Measurements from ENCODE around the gene EGFL6. TPM values are rescaled to one million over a fixed set of nuclear protein-coding genes. Genes with fewer than 3 reads are reported as not detected.

EGFL6 gene
- total RNA-seq, 2 experiments from 2014 or later: 2.1 to 2.7 TPM

DNA sequence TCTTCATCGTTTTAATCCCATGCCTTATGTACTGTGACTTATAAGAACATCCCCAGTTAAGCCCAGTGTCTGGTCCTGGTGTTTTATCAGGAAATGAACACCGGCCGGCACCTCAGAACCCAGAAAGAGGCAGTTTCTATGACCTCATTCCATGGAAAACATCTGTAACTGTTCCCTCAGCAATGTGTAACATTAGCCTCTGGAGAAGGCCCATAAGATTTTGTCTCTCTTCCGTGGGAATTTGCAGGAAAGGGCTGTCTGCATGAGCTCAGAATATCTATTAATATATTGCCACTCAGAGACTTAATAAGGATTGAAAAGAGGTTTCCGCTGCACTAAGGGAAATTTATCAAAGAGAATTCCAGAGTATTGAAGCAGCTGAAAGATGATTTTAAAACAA is 80.4 kb downstream of the EGFL6 start:
- intact Hi-C loops (cut with micrococcal nuclease): loop anchor here (5.0 to 10.0 kb wide), 3 partner anchors 85 to 382 kb away; partner anchors contain the start of genes OFD1 and TRAPPC2
- H3K4me1 Mint-ChIP-seq (ENCODE audit: low read depth): peaks cover 34% of the 10 kb centered on the region
- no peak overlapping the region for H3K27ac Mint-ChIP-seq
- no peak overlapping the region for H3K4me3 Mint-ChIP-seq
- ATAC-seq: no peak
- TF ChIP-seq, protein P1, sequence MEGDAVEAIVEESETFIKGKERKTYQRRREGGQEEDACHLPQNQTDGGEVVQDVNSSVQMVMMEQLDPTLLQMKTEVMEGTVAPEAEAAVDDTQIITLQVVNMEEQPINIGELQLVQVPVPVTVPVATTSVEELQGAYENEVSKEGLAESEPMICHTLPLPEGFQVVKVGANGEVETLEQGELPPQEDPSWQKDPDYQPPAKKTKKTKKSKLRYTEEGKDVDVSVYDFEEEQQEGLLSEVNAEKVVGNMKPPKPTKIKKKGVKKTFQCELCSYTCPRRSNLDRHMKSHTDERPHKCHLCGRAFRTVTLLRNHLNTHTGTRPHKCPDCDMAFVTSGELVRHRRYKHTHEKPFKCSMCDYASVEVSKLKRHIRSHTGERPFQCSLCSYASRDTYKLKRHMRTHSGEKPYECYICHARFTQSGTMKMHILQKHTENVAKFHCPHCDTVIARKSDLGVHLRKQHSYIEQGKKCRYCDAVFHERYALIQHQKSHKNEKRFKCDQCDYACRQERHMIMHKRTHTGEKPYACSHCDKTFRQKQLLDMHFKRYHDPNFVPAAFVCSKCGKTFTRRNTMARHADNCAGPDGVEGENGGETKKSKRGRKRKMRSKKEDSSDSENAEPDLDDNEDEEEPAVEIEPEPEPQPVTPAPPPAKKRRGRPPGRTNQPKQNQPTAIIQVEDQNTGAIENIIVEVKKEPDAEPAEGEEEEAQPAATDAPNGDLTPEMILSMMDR (IDR thresholded peaks at IDR 0.05): no peak
- DNase-seq: no peak
- CTCF ChIA-PET: interaction anchor here (3.0 kb wide), 1 partner anchor 143 kb away, joined by 15 read pairs; no protein-coding TSS in a partner anchor
- H3K36me3 Mint-ChIP-seq (ENCODE audit: low read depth): no peaks in the 10 kb centered on the region
- H3K27me3 Mint-ChIP-seq: no peaks in the 10 kb centered on the region
- POLR2A ChIA-PET: no interaction called here
- no peaks in the 10 kb centered on the region for H3K9me3 Mint-ChIP-seq

DNA sequence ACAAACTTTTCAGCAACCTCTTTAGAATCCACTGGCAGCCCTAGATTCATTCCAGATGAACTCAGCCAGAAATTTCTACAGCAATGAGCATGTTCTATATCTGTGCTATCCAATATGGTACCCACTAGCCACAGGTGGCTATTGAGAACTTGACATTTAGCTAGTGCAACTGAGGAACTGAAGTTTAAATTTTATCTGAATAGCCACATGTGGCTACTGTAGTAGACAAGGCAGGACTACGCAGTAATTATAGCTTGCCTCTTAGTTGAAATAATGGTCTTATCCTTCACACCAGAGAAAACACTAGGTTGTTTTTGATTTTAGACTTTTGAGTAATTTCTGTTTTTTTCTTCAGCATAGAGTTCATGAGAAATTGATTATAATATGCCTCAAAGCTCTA is 80.9 kb downstream of the EGFL6 start:
- H3K4me3 Mint-ChIP-seq: no peak overlapping the region
- H3K36me3 Mint-ChIP-seq (ENCODE audit: low read depth): no peaks in the 10 kb centered on the region
- POLR2A ChIA-PET: no interaction called here
- CTCF ChIA-PET: interaction anchor here (3.0 kb wide), 1 partner anchor 143 kb away, joined by 15 read pairs; no protein-coding TSS in a partner anchor
- intact Hi-C loops (cut with micrococcal nuclease): loop anchor here (5.0 to 10.0 kb wide), 2 partner anchors 84 to 382 kb away; partner anchors contain the start of genes OFD1 and TRAPPC2
- H3K27ac Mint-ChIP-seq: no peak overlapping the region
- TF ChIP-seq, protein P1 (IDR thresholded peaks at IDR 0.05): no peak
- DNase-seq (no peak), ATAC-seq (no peak)
- H3K4me1 Mint-ChIP-seq (ENCODE audit: low read depth): peaks cover 38% of the 10 kb centered on the region
- no peaks in the 10 kb centered on the region for H3K9me3 Mint-ChIP-seq
- no peaks in the 10 kb centered on the region for H3K27me3 Mint-ChIP-seq

- no peaks in the 10 kb centered on the region for H3K9me3 Mint-ChIP-seq
- no peak overlapping the region for H3K27ac Mint-ChIP-seq
- intact Hi-C loops (cut with micrococcal nuclease): loop anchor here (5.0 to 10.0 kb wide), 2 partner anchors 84 to 381 kb away; partner anchors contain the start of genes OFD1 and TRAPPC2
- POLR2A ChIA-PET: no interaction called here
- CTCF ChIA-PET: interaction anchor here (3.0 kb wide), 1 partner anchor 144 kb away, joined by 15 read pairs; no protein-coding TSS in a partner anchor
- DNase-seq (no peak), ATAC-seq (no peak)
- peaks cover 36% of the 10 kb centered on the region for H3K4me1 Mint-ChIP-seq (ENCODE audit: low read depth)
- no peak overlapping the region for H3K4me3 Mint-ChIP-seq
- H3K36me3 Mint-ChIP-seq (ENCODE audit: low read depth): no peaks in the 10 kb centered on the region
- no peaks in the 10 kb centered on the region for H3K27me3 Mint-ChIP-seq
- TF ChIP-seq, protein P1 (IDR thresholded peaks at IDR 0.05): no peak
These were observed 81.7 kb downstream of the EGFL6 start for GRCh38 chrX:13651150-13651549.

DNA sequence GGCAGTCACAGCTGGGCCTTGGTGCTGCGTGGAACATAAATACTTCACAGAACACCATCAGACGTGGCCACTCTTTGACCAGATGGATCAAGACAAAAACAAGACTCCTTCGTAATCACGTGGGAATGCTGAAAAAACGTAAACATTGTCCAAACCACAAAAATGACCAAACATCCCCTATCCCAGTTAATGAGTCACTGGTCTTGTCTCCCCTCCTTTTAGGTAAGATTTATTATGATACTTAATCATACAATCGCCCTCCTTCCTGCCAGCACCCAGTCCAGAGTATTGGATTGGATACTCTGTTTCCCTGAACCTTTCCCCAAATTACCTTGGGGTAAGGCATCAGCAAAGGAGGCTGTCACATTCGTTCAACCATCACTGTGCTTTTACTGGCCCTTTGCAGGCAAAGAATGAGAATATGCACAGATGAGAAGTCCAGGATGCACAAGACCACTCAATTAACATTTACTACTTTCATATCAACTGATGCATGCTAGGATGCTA is 82.9 kb downstream of the EGFL6 start:
- ATAC-seq: no peak
- no peaks in the 10 kb centered on the region for H3K27me3 Mint-ChIP-seq
- TF ChIP-seq, protein P1 (IDR thresholded peaks at IDR 0.05): no peak
- H3K27ac Mint-ChIP-seq: peak overlapping the region; percentile 85
- DNase-seq: no peak
- H3K9me3 Mint-ChIP-seq: no peaks in the 10 kb centered on the region
- H3K4me1 Mint-ChIP-seq (ENCODE audit: low read depth): peaks cover 31% of the 10 kb centered on the region
- intact Hi-C loops (cut with micrococcal nuclease): loop anchor here (5.0 to 10.0 kb wide), 2 partner anchors 82 to 380 kb away; partner anchors contain the start of genes OFD1 and TRAPPC2
- peak overlapping the region; percentile 80 for H3K4me3 Mint-ChIP-seq
- no peaks in the 10 kb centered on the region for H3K36me3 Mint-ChIP-seq (ENCODE audit: low read depth)
- ChIA-PET CTCF (interaction anchor here (1.6 kb wide), 1 partner anchor 95 kb away, joined by 3 read pairs; no protein-coding TSS in a partner anchor), POLR2A (interaction anchor here (0.9 to 2.0 kb wide), 3 partner anchors 17 to 377 kb away, joined by 4 to 5 read pairs (median 4); partner anchors contain the start of gene GEMIN8)

Data from activated CD8-positive, alpha-beta T cell treated with anti-CD3 and anti-CD28 coated beads for 36 hours (primary cell).